ENCODE measurements around the gene ZBTB22.
"Not testable (repeated sequence)": the region's sequence is repeated elsewhere in the genome, so short reads cannot be mapped to it uniquely, and the experiment has no call there.

ZBTB22 gene

DNA sequence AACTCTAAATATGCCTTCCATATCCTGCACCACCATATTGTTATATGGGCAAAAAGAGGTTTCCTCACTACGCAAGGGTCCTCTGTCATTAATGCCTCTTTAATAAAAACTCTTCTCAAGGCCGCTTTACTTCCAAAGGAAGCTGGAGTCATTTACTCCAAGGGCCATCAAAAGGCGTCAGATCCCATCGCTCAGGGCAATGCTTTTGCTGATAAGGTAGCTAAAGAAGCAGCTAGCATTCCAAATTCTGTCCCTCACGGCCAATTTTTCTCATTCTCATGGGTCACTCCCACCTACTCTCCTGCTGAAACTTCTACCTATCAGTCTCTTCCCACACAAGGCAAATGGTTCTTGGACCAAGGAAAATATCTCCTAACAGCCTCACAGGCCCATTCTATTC lies 30.3 kb upstream of the ZBTB22 start:
- DNase-seq (ENCODE audit: low spot score) = no peak
- TF ChIP-seq, protein P1, sequence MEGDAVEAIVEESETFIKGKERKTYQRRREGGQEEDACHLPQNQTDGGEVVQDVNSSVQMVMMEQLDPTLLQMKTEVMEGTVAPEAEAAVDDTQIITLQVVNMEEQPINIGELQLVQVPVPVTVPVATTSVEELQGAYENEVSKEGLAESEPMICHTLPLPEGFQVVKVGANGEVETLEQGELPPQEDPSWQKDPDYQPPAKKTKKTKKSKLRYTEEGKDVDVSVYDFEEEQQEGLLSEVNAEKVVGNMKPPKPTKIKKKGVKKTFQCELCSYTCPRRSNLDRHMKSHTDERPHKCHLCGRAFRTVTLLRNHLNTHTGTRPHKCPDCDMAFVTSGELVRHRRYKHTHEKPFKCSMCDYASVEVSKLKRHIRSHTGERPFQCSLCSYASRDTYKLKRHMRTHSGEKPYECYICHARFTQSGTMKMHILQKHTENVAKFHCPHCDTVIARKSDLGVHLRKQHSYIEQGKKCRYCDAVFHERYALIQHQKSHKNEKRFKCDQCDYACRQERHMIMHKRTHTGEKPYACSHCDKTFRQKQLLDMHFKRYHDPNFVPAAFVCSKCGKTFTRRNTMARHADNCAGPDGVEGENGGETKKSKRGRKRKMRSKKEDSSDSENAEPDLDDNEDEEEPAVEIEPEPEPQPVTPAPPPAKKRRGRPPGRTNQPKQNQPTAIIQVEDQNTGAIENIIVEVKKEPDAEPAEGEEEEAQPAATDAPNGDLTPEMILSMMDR (IDR thresholded peaks at IDR 0.05; ENCODE audit: extremely low read depth, missing control alignments) = no peak

DNA sequence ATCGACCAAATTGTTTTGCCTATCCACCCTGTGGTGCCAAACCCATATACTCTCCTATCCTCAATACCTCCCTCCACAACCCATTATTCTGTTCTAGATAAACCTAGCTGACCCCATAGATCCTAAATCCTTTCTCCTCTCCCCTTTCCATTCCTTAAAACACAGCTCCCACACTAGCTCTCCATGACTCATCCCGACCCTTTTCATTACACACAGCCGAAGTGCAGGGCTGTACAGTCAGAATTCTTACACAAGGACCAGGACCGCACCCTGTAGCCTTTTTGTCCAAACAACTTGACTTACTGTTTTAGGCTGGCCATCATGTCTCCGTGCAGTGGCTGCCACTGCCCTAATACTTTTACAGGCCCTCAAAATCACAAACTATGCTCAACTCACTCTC lies 29.4 kb upstream of the ZBTB22 start:
- DNase-seq (ENCODE audit: low spot score) = not testable (repeated sequence)

DNA sequence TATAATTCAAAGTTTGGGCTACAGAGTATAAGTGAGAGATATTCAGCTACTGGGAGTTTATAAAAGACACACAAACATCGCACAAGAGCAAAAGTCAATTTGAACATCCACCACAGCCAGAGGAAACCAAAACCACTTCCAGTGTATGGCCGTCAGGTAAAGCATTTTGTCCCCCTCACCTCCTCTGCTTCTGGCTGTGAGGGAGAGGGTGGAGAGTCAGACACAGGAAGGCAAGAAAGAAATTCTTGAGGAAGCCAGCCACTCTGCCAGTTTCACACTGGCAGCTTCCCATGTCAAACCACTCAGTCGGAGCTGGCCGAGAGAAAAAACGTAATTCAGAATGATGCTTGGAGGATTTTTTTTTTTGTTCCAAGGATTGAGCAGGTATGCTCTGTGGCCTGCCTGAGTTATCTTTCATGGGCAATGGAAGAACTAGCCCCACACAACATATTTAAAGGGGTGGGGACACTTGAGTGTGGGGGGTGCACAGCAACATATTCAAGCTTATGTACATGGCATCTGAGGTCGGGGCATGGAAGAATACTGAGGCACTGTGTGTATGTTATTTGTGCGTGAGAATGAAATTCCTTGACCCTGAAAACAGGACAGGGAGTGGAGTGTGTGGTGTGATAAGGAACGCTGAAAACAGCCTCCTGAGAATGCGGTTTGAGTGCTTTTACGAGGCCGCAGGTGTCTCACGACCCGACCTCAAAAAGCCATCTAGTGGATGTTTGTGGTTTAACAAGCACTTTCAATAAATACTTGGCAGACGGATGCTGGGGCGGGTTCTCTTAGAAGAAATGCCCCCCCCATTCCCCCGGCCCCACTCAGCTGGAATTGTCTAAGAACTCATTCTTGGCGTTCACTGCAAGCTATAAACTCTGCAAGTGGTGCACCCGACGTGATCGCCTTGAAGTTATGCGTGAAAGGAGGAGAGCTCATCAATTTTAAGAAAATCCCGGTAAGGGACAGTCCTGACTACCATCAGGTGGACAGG lies 27.5 kb upstream of the ZBTB22 start:
- DNase-seq (ENCODE audit: low spot score) = peak; percentile 73
- TF ChIP-seq, protein P1 (IDR thresholded peaks at IDR 0.05; ENCODE audit: extremely low read depth, missing control alignments) = peak; percentile 25

DNA sequence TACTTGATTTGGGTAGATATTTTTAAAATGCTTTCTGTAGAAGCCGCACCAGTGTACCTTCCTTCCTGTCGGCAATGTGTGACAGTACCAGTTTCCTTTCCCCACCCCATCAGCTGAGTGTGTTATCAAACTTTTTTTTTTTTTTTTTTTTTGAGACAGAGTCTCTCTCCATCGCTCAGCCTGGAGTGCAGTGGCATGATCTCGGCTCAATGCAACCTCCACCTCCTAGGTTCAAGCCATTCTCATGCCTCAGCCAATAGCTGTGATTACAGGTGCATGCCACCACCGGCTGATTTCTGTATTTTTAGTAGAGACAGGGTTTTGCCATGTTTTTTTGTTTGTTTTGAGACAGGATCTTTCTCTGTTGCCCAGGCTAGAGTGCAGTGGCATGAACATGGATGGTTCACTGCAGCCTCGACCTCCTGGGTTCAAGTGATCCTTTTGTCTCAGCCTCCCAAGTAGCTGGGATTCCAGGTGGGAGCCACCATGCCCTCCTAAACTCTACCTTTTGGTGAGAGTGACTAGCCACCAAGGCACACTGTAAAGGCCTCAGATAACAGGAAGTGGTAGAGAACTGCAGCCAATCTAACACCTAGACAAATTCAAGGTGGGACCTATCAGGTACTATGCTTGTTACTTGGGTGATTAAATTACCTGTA lies 26.5 kb upstream of the ZBTB22 start:
- peak; percentile 57 for DNase-seq (ENCODE audit: low spot score)
- TF ChIP-seq, protein P1 (IDR thresholded peaks at IDR 0.05; ENCODE audit: extremely low read depth, missing control alignments) = no peak

DNA sequence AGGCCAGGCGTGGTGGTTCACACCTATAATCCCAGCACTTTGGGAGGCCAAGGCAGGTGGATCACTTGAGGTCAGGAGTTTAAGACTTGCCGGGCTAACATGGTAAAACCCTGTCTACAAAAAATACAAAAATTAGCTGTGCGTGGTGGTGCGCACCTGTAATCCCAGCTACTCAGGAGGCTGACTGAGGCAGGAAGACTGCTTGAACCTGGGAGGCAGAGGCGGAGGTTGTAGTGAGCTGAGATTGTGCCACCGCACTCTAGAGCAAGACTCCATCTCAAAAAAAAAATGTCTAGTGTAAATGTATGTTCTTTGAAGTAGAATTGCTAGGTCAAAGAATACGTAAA lies 26.0 kb upstream of the ZBTB22 start:
- DNase-seq (ENCODE audit: low spot score) = not testable (repeated sequence)

DNA sequence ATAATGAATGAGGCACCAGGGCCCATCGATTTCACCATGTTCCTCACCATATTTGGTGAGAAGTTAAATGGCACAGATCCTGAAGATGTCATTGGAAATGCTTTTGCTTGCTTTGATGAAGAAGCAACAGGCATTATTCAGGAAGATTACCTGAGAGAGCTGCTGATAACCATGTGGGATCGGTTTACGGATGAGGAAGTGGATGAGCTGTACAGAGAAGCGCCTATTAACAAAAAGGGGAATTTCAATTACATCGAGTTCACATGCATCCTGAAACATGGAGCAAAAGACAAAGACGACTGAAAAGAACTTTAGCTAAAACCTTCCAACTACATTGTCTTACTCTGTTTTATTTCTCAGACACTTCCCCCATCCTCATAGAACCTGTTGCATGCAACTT lies 21.6 kb upstream of the ZBTB22 start:
- no peak for DNase-seq (ENCODE audit: low spot score)
- TF ChIP-seq, protein P1 (IDR thresholded peaks at IDR 0.05; ENCODE audit: extremely low read depth, missing control alignments) = no peak

DNA sequence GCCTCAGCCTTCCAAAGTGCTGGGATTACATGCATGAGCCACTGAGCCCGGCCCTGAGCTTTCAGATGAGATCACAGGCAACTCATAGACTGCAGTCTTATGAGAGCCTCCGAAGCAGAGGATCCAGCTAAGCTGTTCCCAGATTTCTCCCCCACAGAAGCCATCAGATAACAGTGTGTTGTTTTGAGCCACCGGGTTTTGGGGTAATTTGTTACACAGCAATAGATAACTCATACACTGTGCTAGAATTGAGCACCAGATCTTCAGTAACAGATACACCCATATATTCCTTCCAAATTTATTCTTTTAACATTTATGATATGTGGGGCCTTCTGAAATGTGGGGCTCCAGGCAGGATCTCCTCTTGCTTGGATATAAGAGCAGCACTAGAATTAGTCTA lies 19.0 kb upstream of the ZBTB22 start:
- TF ChIP-seq, protein P1 (IDR thresholded peaks at IDR 0.05; ENCODE audit: extremely low read depth, missing control alignments) = no peak
- DNase-seq (ENCODE audit: low spot score) = no peak

DNA sequence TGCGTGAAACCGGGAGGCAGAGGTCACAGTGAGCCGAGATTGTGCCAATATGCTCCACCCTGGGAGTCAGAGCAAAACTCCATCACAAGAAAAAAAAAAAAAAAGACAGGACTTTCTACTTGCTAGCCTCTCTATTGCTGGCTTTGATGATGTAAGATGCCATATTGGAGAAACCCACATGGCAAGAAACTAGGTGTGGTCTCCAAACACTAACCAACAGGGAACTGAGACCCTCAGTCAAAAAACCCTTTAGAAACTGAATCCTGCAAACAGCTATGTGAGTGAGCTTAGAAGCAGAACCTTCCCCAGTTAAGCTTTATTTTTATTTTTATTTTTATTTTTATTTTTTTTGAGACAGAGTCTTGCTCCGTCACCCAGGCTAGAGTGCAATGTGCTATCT lies 18.4 kb upstream of the ZBTB22 start:
- TF ChIP-seq, protein P1 (IDR thresholded peaks at IDR 0.05; ENCODE audit: extremely low read depth, missing control alignments) = no peak
- no peak for DNase-seq (ENCODE audit: low spot score)

All from GM20000 (cell line).